K562 (cell line): ENCODE results near the gene POTEG. TPM values are rescaled to one million over a fixed set of nuclear protein-coding genes. Genes with fewer than 3 reads are reported as not detected.
"Not testable (repeated sequence)": the region's sequence is repeated elsewhere in the genome, so short reads cannot be mapped to it uniquely, and the experiment has no call there.

Experiments
- ATAC-seq: fragments of 200-7000 bp; cut with Tn5 transposase; 3 replicates; pipeline ENCODE4 v1.9.1; 2020; ENCODE audit warnings: moderate library complexity
- BruUV-seq: library from RNA; stranded (reverse); fragments of 400-500 nt; replicated peaks from 2 replicates; lab custom pipeline; 2021; lab: Mats Ljungman, UMichigan
- CTCF ChIA-PET: fragments of 300-600 bp; formaldehyde crosslinking; extraction: SDS; loops from one replicate; lab custom pipeline; 2021; ENCODE audit warnings: low intra/inter-chr PET ratio; lab: Yijun Ruan, JAX
- POLR2A ChIA-PET: fragments of 300-600, 350-650 bp; sonication (Branson Sonifier 250); formaldehyde crosslinking; extraction: SDS; loops from one replicate; lab custom pipeline; 2021; ENCODE audit warnings: antibody characterized with exemption, inconsistent platforms; lab: Yijun Ruan, JAX
- DNase-seq, 4 experiments: peaks; one replicate each; pipeline versions ENCODE4 v3.0.0 to v3.0.0-alpha.2; 2011 to 2018; ENCODE audit warnings: low spot score in 3 of 4, mixed read lengths in 3 of 4; ENCODE audit errors: extremely low read depth in 1 of 4
- FAIRE-seq: peaks from 2 replicates; lab custom pipeline; 2011; peaks lifted over from hg19 to GRCh38; lab: Jason Lieb, UNC
- H2AFZ ChIP-seq: 2 replicates; pipeline ENCODE4 v1.6.0; 2011; ENCODE audit warnings: low read depth, low read length, control low read depth, inconsistent platforms
- H3K27ac ChIP-seq: fragments of 200-600 bp; 3 replicates; pipeline ENCODE4 v1.8.0; 2011; ENCODE audit warnings: low read depth, mild to moderate bottlenecking, control low read depth, inconsistent platforms, low read length, moderate library complexity, mixed read lengths; ENCODE audit errors: extremely low read depth
- H3K27me3 ChIP-seq, 2 experiments: fragments of 300-600 bp in 1 of 2; 2 replicates in 1 of 2; 3 replicates in 1 of 2; pipeline versions ENCODE4 v1.6.0 to v1.8.0; 2011; ENCODE audit warnings: inconsistent platforms in 2 of 2, low read length in 2 of 2, mild to moderate bottlenecking in 1 of 2, mixed read lengths in 1 of 2, moderate library complexity in 1 of 2; ENCODE audit not compliant: control insufficient read depth in 2 of 2, insufficient read depth in 2 of 2
- H3K36me3 ChIP-seq: fragments of 300-600 bp; 3 replicates; pipeline ENCODE4 v1.8.0; 2011; ENCODE audit warnings: mild to moderate bottlenecking, low read length, inconsistent platforms; ENCODE audit not compliant: control insufficient read depth, insufficient read depth
- H3K4me1 ChIP-seq, 2 experiments: fragments of 200-600 bp in 1 of 2; replicated peaks in 1 of 2; 2 replicates in 1 of 2; 3 replicates in 1 of 2; pipeline versions ENCODE4 v1.5.1 to v1.8.0; 2011; ENCODE audit warnings: inconsistent platforms in 2 of 2, low read length in 2 of 2, mild to moderate bottlenecking in 1 of 2, mixed read lengths in 1 of 2, moderate library complexity in 1 of 2; ENCODE audit not compliant: control insufficient read depth in 2 of 2, insufficient read depth in 2 of 2
- H3K4me2 ChIP-seq: 2 replicates; pipeline ENCODE4 v1.6.1; 2011; ENCODE audit warnings: low read length, control low read depth, inconsistent platforms, mixed read lengths; ENCODE audit not compliant: insufficient read depth
- H3K4me3 ChIP-seq: fragments of 200-600 bp; sonication (generic), shearing (Covaris generic); 2 replicates; pipeline ENCODE4 v1.5.1; 2016; ENCODE audit warnings: control low read depth, inconsistent platforms
- H3K79me2 ChIP-seq: fragments of 200-600 bp; 3 replicates; pipeline ENCODE4 v1.8.0; 2011; ENCODE audit warnings: low read length, inconsistent platforms; ENCODE audit not compliant: control insufficient read depth, insufficient read depth
- H3K9ac ChIP-seq, 2 experiments: 2 replicates each; pipeline versions ENCODE4 v1.6.0 to v1.6.1; 2011; ENCODE audit warnings: low read depth in 2 of 2, low read length in 2 of 2, control low read depth in 1 of 2, inconsistent platforms in 1 of 2, mild to moderate bottlenecking in 1 of 2, mixed read lengths in 1 of 2; ENCODE audit not compliant: insufficient read depth in 1 of 2
- H3K9me1 ChIP-seq: one replicate; pipeline ENCODE4 v1.6.0; 2011; ENCODE audit warnings: inconsistent platforms, mild to moderate bottlenecking, low read length, moderate library complexity; ENCODE audit not compliant: control insufficient read depth, insufficient read depth
- H3K9me3 ChIP-seq: replicated peaks from 2 replicates; pipeline ENCODE4 v1.5.1; 2011; ENCODE audit warnings: low read depth, low read length, inconsistent platforms; ENCODE audit not compliant: control insufficient read depth, insufficient read depth
- H4K20me1 ChIP-seq: replicated peaks from 2 replicates; pipeline ENCODE4 v1.6.1; 2011; ENCODE audit warnings: low read length, inconsistent platforms, mixed read lengths; ENCODE audit not compliant: control insufficient read depth, insufficient read depth
- CEBPZ ChIP-seq: fragments of 150-350 bp; IDR thresholded peaks from 2 replicates; pipeline ENCODE4 v1.6.1; 2014; ENCODE audit warnings: low read depth, mild to moderate bottlenecking, low read length, borderline replicate concordance
- CREM ChIP-seq: IDR thresholded peaks from 2 replicates; pipeline ENCODE4 v1.6.1; 2014; ENCODE audit warnings: antibody characterized with exemption, low read depth
- DMBX1 ChIP-seq: fragments of 250-450 bp; sonication (Bioruptor Pico); IDR thresholded peaks from 2 replicates; pipeline ENCODE4 v1.8.0; 2022; ENCODE audit warnings: inconsistent platforms, mild to moderate bottlenecking, moderate library complexity, borderline replicate concordance
- NRF1 ChIP-seq, 2 experiments: fragments of 450-650 bp; IDR thresholded peaks in 1 of 2; conservative IDR thresholded peaks in 1 of 2; 2 replicates each; pipeline ENCODE4 v1.6.1; 2014; ENCODE audit warnings: mild to moderate bottlenecking in 2 of 2
- RREB1 ChIP-seq: fragments of 250-450 bp; sonication (Bioruptor Pico); IDR thresholded peaks from 2 replicates; pipeline ENCODE4 v1.4.0; 2020
- THRB ChIP-seq: fragments of 450-650 bp; formaldehyde crosslinking; conservative IDR thresholded peaks from 2 replicates; pipeline ENCODE4 v1.4.0; 2022; ENCODE audit warnings: mild to moderate bottlenecking, missing genetic modification characterization
- ZBTB7A ChIP-seq: IDR thresholded peaks from 2 replicates; pipeline ENCODE4 v1.6.1; 2011; ENCODE audit warnings: low read depth, mild to moderate bottlenecking, low read length, moderate library complexity, borderline replicate concordance; ENCODE audit not compliant: control insufficient read depth
- WGBS: fragments of 100-300 bp; shearing (Covaris generic); methylation state at CpG from one replicate; pipeline ENCODE4 v1.1.6; 2016; ENCODE audit warnings: low coverage, mixed read lengths; ENCODE audit not compliant: insufficient coverage; ENCODE audit errors: missing lambda C conversion rate; 5-methylcytosine and 5-hydroxymethylcytosine counted together
- in situ Hi-C: fragments of 300-500 bp; cut with MboI; formaldehyde crosslinking; loops from 4 replicates; pipeline ENCODE4 v1.15.0; 2018; ENCODE audit warnings: inconsistent platforms, mixed read lengths
- intact Hi-C: fragments of 100-400 bp; cut with micrococcal nuclease; formaldehyde crosslinking; loops from 2 replicates; pipeline ENCODE4 v1.14.2; 2022
- polyA plus RNA-seq, 8 experiments: library from polyadenylated mRNA; depleted of rRNA in 4 of 8; stranded (reverse) in 5 of 8; unstranded in 3 of 8; fragments of >200 nt; fragmentation: Nextera tagmentation in 2 of 8; fragmentation: Illumina TruSeq in 1 of 8; extraction: Ambion mirVana in 2 of 8; extraction: Trizol in 1 of 8; gene quantifications; 2 replicates each; pipeline versions ENCODE4 v1.2.1 to v1.2.3, GENCODE V29; 2011 to 2014; ENCODE audit warnings: inconsistent platforms in 1 of 8, missing spikeins in 1 of 8
- total RNA-seq, 7 experiments: library from RNA; depleted of rRNA in 6 of 7; stranded (reverse); fragments of >200 nt in 6 of 7; fragmentation: Illumina TruSeq in 2 of 7; extraction: Trizol in 2 of 7; gene quantifications; 2 replicates each; pipeline versions ENCODE4 v1.2.1 to v1.2.3, GENCODE V29; 2011 to 2021; ENCODE audit warnings: low replicate concordance in 1 of 7

POTEG gene
- total and polyA plus RNA-seq, 9 of the 15 experiments (the other 6 are each of a cell fraction or from before 2014, with no cell fraction given): not detected

GRCh38 chr14:19372813-19373500, 61.2 kb downstream of the POTEG start:
- peak overlapping the region; percentile 92 for H2AFZ ChIP-seq
- H3K27me3 ChIP-seq, H3K79me2 ChIP-seq, H3K4me1 ChIP-seq, H3K27ac ChIP-seq, H4K20me1 ChIP-seq, H3K9me3 ChIP-seq, intact Hi-C loops, FAIRE-seq, H3K36me3 ChIP-seq, POLR2A ChIA-PET, H3K9me1 ChIP-seq: not testable (repeated sequence)
- peak; percentile 100 for ATAC-seq
- peak in 3 of 4 experiments; percentile 51 to 92 (median 74) for DNase-seq
- H3K4me2 ChIP-seq: peak overlapping the region; percentile 89
- 11% methylated on average over 49 of the region's 49 CpGs for WGBS
- H3K9ac ChIP-seq: peak overlapping the region; percentile 7 to 82; a peak in 3 of 4 replicates
- peak overlapping the region; percentile 49 for H3K4me3 ChIP-seq
- TSS peak; percentile 49 for BruUV-seq
- CTCF ChIA-PET: interaction anchor here (0.6 kb wide), 1 partner anchor 504 kb away, joined by 3 read pairs; no protein-coding TSS in a partner anchor
- in situ Hi-C loops: loop anchor here (10.0 kb wide), 1 partner anchor 348 kb away; no protein-coding TSS in a partner anchor
- TF ChIP-seq NRF1 (conservative IDR thresholded peaks at IDR 0.05 in 1 of 2, IDR thresholded peaks at IDR 0.05 in 1 of 2) (peak; percentile 48 to 63), ZBTB7A (peak; percentile 37; the same call in 1 of the 2 replicates), CREM (peak; percentile 50; the same call in 1 of the 2 replicates), CEBPZ (peak; percentile 47; the same call in 1 of the 2 replicates), DMBX1 (peak; percentile 47; the same call in 1 of the 2 replicates), RREB1 (CRISPR knock-in tag) (0 out of 2 replicates have a peak, but pooled peaks have one; percentile 35), THRB (0 out of 2 replicates have a peak, but pooled peaks have one; percentile 22)
